ENCODE results near the gene RAB11A.

DNA sequence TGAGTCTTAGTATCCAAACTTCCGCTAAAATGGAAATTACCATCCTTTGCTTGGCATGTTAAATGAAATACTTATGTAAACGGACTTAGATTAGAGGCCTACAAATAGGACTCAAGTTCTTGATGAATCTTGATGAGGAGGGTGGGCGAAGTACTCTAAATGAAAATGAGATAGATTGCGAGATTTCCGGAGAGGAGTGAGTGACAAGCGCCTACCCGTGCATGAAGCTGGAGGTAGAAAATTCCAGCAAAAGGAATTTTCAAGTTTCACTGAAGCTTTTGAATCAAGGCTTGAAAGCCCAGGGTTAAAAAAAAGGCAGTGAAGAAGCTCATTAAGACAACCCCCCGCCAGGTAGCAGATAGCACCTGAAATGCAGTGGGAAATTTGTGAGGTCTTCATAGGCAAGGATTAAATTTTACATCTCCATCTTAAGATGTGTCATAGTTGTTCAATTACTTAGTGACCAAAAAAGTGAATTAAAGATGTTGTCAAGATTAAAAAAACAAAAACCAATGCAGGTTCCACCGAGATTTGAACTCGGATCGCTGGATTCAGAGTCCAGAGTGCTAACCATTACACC lies 655 bp upstream of the RAB11A start:
- TF ChIP-seq, protein P1, sequence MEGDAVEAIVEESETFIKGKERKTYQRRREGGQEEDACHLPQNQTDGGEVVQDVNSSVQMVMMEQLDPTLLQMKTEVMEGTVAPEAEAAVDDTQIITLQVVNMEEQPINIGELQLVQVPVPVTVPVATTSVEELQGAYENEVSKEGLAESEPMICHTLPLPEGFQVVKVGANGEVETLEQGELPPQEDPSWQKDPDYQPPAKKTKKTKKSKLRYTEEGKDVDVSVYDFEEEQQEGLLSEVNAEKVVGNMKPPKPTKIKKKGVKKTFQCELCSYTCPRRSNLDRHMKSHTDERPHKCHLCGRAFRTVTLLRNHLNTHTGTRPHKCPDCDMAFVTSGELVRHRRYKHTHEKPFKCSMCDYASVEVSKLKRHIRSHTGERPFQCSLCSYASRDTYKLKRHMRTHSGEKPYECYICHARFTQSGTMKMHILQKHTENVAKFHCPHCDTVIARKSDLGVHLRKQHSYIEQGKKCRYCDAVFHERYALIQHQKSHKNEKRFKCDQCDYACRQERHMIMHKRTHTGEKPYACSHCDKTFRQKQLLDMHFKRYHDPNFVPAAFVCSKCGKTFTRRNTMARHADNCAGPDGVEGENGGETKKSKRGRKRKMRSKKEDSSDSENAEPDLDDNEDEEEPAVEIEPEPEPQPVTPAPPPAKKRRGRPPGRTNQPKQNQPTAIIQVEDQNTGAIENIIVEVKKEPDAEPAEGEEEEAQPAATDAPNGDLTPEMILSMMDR (IDR thresholded peaks at IDR 0.05): no peak
- TF ChIP-seq POLR2A (IDR thresholded peaks at IDR 0.05): no peak

Data from adrenal gland (tissue), 5 donors.